Activated CD4-positive, alpha-beta T cell treated with anti-CD3 and anti-CD28 coated beads, Interleukin-2, amount 50 U/mL, for 24 hours (primary cell): ENCODE results near the gene QSOX1.

Source experiments
- DNase-seq, 2 donors: peaks; one replicate each; pipeline ENCODE4 v3.0.0-alpha.2; 2020; ENCODE audit warnings: low read depth in 1 of 2, low spot score in 1 of 2

QSOX1 gene

GRCh38 chr1:180211860-180212229 lies 57.2 kb downstream of the QSOX1 start:
- no peak for DNase-seq

DNA sequence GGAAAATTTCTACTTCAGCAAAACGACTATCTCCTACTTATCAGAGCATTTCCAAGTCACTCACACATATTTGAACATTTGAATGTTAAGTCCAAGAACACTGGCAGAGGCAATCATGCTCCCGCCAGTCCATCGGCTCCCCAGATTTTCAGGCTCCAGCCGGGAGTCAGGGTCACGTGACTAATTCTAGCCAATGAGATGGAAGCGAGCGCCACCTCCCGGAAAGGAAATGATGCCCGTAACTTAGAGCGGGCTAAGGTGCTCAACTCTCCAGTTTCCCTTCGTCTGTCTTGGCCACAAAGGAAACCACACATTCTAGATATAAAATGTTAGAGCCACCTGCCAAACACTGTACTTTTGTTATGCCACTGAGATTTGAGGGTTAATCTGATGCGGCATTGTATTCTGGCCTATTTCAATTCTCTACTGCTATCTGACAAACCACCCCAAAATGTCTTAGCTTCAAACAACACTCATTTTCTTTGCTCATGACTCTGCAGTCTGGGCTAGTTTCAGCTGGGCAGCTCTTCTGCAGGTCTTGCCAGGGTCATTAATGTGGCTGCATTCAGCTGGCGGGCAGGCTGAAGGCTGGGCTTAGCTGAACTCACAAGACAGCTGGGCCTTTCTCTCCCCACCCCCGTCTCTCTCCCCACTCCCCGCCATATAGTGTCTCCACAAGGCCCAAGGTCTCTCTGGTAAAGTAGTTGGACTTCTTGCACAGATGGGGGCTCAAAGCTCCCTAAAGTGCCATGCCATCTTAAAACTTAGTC lies 58.9 kb downstream of the QSOX1 start:
- DNase-seq = no peak

GRCh38 chr1:180215856-180216625 lies 61.4 kb downstream of the QSOX1 start:
- DNase-seq = no peak

- no peak for DNase-seq
Measured at GRCh38 chr1:180217006-180217405, 62.3 kb downstream of the QSOX1 start.

- no peak for DNase-seq
Measured at GRCh38 chr1:180218806-180219765, 64.4 kb downstream of the QSOX1 start.

DNA sequence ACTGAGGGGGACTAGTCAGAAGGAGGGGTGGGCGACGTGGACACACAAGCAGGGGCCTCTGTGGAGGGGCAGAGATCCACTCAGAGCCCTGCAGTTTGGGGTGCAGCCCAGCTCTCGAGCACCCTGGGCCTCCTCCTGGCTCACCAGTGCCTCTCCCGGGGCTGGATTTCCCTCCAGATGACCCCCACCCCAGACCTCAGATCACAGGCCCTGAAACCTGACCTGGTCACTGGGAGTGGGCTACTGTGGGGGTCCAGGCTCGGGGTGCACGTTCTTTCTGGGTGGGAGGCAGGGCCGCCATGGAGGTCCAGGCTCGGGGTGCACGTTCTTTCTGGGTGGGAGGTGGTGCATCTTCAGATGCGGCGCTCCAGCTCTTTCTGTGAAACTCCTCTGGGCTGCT lies 65.1 kb downstream of the QSOX1 start:
- no peak for DNase-seq

DNA sequence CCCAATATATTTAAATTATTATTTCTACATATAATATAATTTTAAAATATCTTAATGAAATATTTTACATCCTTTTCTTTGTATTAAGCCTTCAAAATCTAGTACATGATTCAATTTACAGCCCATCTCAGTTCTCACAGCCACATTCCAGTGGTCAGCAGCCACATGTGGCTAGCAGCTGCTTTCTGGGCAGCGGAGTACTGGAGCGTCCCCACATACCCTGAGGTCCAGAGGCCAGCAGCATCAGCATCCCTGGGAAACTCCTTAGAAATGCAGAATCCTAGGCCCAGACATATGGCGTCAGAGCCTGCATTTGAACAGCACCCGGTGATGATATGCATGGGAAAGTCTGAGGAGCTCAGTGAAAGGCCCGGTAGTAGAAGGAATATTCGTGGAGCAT lies 66.8 kb downstream of the QSOX1 start:
- no peak for DNase-seq

DNA sequence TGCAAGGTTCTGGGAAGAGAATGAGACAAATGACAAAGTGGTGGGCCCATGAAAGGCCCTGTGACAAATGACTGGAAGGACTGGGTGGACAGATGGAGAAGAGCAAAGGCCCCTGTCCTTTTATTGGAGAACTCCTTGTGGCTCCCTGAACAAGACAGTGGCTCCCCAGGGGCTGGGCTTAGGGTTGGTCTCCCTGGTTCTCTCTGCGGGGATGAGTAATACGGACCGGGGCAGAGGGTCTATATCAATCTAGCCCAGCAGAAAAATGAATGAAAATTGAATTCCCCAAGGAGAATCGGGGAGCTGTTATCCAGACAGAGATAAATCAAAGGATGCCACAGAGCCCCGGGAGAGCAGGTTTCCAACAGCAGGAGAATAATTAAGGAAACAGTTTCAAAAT lies 70.2 kb downstream of the QSOX1 start:
- no peak for DNase-seq

DNA sequence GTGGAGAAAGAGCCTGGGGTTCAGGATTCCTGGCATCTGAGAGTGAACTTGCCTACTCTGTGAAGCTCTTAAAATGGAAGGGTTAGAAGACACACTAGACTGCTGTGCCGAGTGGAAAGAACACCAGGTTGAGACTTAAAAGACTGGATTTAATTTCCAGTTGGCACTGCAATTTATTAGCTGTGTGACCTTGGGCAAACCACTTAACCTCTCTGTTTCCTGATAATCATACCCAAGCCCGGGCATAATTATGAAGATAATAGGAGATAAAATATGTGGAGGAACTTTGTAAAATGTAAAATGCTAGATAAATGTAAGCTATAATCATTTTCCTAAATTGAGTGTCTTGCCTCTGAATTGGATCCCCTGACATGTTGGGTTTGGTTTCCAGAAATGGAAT lies 70.7 kb downstream of the QSOX1 start:
- DNase-seq = no peak

- DNase-seq = no peak
Measured at GRCh38 chr1:180227861-180228647, 73.4 kb downstream of the QSOX1 start.

DNA sequence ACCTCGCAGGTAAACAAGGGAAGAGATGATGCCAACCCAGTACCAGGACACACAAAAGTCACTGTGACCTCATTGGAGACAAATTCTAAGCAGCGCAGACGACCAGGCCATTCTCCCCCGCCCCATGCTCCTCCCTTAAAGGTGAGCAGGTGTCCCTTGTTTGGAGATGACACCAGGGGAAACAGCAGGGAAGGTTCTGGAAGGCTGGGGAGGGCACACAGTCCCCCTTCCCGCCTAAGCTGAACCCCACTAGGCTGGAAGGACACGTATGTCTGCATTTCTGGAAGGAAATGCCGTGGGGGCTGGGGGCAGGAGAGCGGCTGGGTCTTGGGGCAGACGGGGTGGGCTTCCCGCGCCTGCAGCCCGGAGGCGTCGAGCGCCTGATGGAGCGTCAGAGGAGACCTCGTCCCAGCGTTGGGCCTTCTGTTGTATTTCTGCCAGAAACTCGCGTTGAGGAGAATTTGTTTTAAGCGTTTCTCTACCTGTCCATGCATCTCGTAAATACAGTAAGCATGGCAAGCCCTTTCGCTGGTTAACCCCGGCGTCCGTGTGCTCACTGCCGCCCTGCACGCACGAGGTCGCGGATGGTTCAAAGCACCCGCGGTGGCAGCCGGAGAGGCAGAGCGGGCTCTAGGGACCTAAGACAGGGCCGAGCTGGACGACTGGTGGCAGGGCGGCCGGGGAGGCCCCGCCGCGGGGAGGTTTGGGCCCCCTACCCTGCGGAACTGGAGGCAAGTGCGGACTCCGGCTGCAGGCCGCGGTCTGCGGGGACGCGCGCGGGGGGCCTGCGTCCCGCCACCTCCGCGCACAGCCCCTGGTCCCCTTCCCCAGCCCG lies 74.2 kb downstream of the QSOX1 start:
- no peak for DNase-seq

- no peak for DNase-seq
Measured at GRCh38 chr1:180229483-180230415, 75.1 kb downstream of the QSOX1 start, which contains the start of gene LHX4. TSS of gene LHX4 (plus strand) at chr1:180230264. CDS start at chr1:180230530, 266 bp downstream.

- no peak for DNase-seq
Measured at GRCh38 chr1:180230416-180230790, 75.7 kb downstream of the QSOX1 start.

DNA sequence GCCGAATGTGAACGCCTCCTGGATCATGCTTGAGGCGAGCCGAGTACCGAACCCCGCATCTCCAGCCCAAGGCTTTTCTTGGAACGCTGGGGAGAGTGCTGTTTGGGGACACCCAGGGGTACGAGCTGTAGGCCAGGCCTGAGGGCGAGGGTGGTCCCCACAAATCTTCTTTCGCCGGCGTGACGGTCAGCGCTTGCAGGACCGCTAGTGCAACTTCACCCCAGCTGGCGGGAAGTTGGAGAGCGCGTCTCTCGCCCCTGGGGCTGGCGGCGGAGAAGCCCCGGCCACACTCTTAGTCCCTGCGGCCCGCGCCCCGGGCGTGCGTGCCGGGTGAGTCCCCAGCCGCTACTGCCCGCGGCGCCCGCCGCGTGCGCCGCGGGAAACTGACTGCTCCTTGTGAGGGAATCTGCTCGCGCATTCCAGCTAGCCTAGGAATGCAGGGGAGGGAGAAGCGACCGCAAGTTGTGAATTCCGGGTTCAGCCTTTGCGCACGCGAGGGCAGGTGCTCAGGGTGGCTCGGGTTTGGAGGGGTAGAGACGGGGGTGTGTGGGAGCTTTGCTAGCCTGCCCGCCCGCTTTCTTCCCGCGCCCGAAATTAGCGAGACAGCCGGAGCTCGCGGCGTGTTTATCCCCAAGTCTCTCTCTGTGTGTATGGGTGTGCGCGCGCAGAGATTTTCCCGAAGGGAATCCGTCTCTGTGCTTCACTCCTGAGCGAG lies 76.3 kb downstream of the QSOX1 start:
- DNase-seq = no peak

DNA sequence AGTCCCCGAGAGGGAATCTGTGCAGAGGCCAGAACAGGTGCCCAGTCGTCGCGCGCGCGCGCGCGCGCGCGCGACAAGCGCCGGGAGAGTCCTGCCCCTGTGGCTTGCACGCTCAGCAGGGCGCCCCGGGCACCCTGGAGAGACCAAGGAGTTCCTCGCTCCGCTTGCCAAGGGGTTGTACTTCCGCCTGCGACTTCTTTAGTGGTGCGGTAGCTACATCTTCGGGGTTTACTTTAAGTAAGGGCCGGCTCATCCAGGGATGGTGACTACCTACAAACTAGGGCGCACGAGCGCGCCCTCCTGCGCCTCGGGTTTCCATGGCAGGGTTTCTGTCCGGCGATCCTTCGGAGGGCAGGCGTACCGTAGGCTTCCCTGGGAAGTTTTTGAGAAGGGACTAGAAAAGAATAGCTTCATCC lies 76.8 kb downstream of the QSOX1 start:
- DNase-seq = no peak

DNA sequence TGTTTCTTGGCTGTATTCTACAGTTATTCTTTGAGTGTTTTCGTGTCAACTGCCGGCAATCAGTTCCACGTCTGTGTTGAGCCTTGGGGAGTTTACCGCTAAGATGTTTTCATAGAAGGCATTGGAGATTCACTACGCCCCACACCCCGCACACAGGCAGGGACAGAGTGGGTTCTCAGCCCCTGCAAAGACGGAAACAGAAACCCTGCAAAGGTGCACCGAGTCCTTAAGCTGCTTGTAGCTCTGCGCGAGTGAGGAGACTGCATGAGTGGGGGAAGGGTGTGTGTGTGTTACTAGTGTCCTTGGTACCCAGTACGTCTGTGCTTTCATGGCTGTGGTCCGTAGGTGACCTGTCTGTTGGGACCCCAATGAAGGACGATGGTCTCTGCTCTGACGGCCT lies 77.3 kb downstream of the QSOX1 start:
- DNase-seq = no peak

GRCh38 chr1:180232521-180233043 lies 77.9 kb downstream of the QSOX1 start:
- no peak for DNase-seq
